GM18520 (cell line): ENCODE measurements around the gene SYNE3.

Experiments used
- ATAC-seq: cut with Tn5 transposase; IDR thresholded peaks from one replicate; pipeline ENCODE4 v1.9.1; 2021; ENCODE audit not compliant: unreplicated experiment

Gene SYNE3

DNA sequence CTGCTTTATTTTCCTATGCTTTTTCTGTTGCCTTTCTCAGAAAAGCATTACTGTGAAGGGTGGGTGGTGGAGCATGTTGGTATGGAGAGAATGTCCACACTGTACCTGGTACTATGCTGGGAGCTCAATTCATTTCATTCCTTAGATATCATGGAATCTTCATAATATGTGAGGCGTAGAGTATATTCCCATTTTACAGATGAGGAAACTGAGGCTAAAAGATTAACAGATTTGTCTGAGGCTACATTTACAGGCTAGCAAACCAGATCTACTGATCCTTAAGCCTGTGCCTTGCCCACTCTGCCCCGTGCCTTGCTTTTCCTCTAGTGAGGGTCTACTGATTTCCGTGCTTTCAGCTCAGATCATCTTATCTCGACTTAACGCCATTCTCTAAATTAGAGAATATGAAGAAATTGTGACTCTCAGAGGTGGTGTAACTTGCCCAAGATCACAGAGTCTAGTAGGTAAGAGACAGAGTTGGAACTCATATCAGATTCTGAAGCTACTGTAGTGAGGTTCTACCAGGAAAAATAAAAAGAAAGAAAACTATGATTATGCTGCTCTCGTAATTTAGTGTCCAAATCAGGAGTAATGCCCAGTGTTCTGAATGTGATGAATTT is 23.9 kb upstream of the SYNE3 start:
- no peak for ATAC-seq

DNA sequence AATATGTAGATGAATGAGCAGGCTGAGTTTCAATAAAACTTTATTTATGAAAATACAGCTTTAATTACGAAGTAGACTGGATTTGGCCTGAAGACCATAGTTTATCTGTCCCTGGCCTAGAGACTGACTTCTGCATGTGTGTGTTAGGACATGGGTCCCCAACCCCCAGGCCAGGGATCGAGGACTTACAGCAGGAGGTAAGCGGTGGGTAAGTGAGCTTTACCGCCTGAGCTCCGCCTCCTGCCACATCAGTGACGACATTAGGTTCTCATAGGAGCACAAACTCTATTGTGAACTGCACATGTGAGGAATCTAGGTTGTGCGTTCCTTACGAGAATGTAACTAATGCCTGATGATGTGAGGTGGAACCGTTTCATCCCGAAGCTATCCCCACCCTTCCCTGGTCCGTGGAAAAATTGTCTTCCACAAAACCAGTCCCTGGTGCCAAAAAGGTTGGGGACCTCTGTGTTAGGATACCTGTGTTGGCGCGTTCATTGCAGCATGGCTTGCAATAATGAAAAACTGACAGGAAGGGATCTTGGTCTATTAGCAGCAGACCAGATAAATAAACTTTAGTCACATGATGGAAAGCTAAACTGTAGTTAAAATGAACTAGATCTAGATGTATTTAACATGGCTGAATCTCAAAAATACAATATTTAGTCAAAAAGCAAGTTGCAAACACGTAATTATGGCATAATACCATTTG is 22.5 kb upstream of the SYNE3 start:
- no peak for ATAC-seq

DNA sequence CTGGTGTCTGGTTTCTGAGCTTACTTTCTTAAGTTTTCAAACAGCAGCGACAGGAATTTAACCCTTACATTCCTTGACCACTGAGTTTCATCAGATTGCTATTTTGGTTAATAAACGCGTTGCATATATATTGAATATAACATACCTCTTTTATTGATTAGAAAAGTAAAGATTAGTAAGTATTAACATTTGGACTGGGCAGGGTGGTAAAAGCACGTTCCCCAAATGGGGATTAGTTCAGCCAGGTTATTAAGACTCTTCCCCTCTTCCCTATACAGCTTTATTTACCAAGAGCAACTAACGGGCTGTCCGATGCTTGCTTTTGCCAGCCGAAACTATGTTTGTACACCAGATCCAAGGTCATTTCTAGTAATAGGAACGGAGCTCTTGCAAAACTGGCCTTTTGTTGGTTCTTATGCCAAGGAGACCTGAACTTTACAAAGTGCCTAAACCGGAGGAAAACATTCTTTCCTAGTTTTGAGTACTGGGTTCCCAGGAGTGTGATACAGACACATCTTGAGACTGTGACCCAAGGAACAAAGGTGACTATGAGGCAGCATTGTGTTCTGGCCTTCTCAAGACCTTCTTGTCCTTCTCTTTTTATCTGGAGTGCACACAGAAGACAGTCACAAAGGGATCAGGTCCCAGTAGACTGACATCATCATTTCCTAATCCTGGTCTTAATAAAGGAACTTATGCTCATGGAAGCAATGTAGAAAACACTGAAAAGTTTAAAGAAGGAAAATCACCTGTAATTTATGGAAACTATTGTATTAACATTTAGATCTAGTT is 21.0 kb upstream of the SYNE3 start:
- no peak for ATAC-seq

DNA sequence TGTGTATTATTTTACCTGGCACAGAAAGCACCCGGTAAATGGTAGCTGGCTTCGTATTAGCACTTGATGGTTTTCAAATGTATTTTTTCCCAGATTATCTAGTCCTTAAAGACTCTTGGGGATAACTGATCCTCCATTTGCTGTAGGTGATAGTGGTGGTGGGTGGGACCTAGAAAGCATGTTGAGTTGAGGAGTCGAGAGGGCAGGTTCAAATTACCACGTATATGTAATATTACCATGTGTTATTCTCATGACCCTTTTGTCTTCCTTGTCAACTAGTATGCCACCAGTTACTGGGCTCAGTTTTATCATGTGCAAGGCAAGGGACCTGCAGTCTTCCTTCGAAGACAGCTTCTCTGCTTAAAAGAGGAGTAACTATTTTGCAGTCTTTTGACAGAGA is 20.2 kb upstream of the SYNE3 start:
- ATAC-seq, result no peak

DNA sequence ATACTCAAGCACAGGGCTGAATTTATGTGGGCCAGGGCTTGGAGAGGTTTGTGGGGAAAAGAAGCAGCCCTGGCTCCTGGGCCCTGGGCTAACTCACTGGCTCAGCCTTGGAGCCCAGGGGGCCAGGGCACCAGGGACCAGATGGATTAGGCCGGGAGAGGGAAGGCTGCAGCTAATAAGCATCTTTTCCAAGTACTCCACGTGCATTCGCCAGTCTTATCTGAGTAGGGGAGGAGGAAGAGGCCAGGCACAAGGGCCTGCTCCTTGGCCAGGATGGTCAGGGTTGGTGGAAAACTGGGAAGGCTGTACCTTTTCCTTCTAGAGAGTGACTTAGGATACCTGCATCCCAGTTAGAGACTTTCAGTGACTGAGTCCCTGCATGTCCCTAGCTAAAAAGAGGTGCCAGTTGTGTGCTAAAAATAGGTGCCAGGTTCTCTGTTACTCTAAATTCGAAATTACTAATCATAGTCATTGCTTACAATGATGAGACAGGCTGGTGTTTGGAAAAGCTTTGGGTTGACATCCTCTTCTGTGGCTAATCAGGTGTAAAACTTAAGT is 19.7 kb upstream of the SYNE3 start:
- no peak for ATAC-seq

DNA sequence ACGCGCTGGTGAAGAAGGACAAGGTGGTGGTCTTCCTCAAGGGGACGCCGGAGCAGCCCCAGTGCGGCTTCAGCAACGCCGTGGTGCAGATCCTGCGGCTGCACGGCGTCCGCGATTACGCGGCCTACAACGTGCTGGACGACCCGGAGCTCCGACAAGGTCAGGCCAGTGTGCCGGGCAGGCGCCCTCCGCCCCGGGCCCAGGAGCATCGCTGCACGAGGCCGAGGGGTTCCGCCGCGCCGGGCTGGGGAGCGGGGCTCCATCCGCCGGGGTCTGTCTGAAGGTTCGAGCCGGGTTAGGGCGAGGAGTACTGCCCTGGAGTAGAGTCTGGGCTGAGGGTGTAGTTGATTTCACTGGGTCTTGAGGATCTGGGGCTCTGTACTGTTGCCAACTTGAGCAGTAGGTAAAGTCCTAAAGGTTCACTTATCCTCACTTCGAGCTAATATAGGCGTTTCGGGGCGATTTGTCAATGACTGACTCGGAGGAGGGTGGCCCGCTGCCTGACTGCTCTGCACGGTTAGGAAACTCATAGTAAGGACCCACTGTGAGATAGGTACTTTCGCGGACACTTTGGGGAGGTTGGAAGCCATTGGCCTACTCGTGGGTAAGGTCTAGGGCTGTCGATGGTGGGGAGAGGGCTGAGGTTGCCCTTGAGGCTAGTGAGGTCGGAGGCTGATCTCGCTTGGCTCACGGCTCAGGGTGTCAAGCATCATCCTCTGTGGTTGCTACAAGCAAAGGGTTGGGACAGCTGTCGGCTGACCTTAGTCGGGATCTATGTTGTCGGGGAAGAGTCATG is 19.0 kb upstream of the SYNE3 start:
- ATAC-seq, result no peak

DNA sequence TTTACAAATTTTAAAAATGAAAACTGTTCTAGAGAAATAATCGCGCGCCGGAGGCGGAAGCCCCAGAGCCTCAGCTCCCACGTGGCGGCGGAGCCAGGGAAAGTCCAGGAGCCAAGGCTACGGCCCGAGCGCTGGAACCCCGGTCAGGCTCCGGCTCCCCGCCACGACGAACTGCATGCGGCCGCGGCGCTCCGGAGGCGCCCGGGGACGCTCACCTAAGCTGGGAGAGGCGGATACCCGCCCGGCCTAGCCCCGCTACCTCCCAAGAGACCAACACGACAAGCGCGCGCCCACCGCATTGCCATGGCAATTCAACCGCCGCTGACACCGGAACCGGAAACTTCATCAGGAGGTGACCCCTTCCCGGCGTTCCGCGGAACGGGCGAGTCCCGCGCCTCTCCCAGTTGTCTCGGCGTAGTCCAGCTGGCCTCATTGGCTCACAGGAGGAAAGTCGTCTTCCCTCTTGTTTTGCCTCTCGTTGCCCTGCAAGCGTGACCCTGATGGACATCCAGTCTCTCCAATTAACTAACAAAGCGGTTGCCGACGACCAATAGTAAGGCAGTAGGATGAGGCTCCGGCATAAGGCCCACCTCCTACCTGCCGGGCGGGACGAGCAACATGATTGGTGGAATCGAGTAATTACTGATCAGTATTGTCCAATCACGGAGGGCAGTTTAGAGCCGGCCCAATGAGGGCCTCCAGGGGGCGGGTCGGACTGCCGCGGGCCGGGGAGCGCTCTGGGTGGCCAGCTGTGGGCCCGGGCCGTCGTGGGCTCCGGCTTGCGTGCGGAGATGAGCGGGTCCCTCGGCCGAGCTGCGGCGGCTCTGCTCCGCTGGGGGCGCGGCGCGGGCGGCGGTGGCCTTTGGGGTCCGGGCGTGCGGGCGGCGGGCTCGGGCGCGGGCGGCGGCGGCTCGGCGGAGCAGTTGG is 18.1 kb upstream of the SYNE3 start, which contains the start of gene GLRX5:
GLRX5 (plus strand) TSS at position 752 of the 927 bp plus-strand sequence; CDS start at position 792, 40 bp downstream.
- peak; percentile 93 for ATAC-seq

DNA sequence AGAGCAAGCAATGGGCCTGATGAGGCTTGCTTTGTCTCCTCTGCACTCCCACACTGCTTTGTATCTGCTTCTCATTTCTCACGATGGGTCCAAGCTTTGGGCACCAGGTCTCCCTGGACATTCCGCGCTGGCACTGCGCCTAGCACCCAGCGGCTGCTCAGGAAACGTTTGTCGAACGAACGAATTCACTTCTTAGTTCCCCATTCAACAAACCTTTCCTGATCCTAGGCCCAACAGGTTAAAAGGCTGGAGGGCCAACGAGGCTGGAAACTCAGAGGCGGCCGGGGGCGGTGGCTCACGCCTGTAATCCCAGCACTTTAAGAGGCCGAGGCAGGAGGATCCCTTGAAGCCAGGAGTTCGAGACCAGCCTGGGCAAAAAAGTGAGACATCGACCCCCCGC is 17.4 kb upstream of the SYNE3 start:
- no peak for ATAC-seq

DNA sequence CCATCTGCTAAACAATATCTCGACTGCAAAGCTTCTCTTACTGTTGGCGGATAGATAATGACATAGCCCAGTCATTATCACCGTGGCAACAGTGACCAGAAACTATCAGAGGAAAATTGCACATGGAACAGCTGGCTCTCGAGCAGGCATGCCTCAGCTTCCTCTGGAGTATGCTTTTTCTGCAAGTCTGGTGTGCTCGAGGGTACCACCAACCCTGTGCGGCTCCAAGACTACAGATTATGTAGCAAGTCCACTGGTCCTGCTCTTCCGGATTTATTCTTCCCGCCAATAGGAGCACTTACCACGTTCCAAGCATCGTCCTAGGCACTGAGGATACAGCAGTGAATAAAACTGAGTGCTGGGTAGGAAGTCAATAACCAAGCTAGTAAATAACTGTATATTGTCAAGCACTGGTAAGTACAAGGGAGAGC is 17.0 kb upstream of the SYNE3 start:
- no peak for ATAC-seq

DNA sequence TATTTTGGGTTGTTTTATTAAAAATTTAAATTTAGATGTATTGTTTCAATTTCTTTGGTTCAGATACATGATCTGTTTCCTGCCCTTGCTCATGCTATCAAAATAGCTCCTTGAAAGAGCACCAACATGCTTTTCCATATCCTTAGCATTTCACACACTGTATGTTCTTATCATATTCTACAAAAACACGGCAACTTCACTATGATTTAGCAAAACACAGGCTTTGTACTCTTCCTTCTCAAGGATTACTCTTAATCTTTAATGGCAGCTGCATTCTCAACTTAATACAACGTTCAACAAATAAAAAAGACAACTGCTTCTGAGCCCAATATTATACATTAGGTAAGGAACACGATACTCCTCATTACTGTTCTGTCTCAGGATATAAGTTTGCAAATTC is 15.5 kb upstream of the SYNE3 start:
- ATAC-seq, result no peak

DNA sequence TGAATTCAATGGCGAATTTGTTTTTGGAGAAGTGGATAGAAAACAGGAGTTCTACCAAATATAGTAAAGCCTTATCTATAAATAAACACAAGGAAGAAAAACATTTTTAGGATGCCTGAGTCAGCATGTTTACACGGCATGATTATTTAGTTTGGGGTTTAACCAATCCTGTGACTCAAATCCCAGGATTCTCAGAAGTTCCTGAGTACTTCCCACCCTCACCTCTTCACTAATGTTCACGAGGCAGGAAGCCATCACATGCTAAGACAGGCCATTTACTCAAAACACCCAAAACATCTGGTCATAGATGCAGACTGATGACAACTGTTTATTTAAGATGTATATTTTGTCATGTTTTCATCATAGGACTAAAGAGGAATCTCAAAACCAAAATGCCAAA is 15.0 kb upstream of the SYNE3 start:
- no peak for ATAC-seq

DNA sequence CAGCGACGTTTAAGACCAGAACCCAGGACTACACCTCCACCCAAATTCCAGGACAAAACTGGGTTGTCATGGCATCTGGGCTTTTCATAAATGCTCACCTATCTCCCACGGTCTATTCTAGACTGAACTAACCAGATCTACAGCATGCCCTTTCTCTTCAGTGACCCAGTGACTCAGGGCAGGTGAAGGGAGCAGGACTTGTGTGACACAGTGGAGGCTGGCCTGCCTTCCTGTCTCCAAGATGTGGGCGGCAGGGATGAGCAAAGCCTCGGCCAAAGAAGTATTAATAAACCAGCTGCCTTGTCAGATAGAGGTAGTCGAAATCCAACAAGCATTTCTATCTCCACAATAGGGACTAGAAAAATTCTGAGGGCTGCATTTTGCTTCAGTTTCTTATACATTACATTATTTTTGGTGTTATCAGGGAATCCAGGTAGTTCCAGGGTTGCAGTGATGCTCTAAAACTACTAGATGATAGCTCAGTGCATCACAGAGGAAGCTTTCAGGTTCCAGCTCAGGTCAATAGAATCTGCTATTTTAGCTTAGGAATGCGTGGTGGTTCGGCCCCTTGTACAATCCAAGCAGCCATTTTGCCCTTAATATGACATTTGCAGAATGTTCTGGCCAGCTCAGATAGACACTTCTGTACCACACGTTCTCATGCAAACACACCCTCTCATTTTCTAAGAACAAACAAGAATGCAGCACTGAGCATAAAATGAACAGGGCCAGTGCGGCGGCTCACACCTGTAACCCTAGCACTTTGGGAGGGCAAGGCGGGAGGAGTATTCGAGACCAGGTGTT is 14.2 kb upstream of the SYNE3 start:
- ATAC-seq, result no peak

DNA sequence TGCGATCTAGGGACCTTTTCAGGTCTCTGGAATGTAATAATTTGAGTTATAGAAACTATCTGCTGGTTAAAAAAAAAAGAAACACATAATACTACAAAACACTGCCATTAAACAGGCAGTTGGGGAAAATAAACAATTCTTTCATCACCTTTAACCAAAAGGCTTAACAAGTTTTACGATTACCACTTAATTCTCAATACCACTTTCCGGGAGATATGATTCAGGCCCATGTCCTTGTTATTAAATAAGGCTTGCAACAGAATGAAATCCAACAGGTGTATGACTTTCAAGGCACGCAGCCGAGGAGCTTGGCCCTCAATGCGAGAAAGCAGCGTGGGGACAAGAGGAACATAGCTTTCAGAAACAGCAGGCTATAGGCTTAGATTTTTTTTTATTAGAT is 12.8 kb upstream of the SYNE3 start:
- ATAC-seq, result no peak

DNA sequence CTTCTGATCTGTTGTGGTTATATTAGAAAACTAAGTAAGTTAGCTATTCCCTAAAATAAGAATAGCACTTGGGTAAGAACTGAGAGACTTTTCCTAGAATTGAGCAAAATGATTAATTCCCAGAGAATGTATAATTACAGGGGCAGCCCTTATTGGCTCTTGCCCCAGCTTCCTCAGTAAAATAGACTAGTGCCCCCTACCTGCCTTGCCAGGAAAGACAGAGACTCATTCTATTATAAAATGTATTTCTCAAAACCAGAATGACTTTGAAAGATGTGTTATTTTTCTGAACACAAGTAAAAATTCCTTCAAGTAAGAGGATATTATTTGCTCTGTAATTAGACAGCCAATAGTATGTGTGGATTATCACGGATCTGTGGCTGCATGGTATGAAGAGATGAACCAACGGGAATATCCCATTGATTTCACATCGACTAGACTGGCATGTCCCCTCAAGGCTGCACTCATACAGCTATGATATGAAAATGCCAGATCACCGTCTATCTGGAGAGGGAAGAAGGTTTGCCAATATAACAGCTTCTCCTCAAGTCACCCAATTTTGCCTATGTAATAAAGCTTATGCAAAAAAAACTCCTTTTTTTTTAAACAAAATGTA is 11.0 kb upstream of the SYNE3 start:
- ATAC-seq, result no peak

DNA sequence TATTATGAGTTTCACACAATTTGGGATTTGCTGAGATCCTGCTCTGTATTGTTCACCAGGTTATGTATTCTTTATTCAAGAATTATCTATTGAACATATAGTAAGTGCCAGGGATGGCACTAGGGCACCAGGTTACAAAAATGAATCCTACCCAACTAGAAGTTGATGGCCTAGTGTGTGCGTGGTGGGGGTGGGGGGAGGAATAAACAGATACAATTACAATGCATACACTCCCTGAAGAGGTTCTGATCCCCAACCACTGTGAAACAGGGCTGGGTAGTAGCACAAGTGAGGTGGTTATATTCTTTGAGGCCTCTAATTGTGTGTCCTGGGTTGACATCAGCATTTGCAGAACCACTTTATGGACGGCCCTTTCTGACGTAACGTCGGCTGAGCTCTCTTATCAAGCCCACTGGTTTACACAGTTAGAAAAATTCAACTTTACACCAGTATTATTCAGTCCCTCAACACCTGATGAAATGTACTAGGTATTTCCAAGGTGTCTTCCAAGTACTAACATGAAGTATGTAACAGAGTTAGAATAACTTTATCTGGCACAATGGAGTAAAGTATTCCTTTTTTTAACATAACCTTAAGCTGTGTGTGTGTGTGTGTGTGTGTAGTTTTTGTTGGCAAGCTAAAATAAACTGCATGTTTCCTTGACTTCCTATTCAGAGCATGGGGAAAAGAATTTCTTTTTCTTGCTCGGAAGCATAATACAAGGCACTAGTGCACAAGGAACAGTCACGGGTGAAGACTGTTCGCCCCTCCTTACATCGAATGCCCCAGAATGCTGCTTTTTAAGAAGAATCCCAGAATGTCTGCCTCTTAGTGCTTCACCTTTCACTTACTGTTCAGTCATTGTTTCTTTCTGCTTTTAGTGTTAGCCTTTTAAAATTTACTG is 10.3 kb upstream of the SYNE3 start:
- ATAC-seq, result no peak

DNA sequence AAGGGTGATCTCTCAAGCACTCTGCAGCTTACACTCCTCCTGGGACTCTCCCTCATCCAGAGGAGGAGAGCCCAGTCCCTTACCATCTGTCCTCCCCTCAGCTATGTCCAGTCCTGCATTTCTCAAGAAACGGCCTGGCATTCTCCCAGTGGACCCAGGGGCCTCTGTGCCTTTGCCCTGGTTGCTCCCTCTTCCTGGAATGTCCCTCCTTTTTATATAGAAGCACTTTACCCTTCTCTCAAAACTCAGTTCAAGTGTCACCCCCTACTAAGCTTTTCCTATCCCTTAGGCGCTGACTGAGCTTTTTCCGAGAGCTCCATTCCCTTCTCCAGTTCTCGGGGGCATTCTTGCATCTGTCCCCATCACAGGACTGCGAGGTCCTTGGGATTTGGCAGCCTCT is 9.5 kb upstream of the SYNE3 start:
- no peak for ATAC-seq

DNA sequence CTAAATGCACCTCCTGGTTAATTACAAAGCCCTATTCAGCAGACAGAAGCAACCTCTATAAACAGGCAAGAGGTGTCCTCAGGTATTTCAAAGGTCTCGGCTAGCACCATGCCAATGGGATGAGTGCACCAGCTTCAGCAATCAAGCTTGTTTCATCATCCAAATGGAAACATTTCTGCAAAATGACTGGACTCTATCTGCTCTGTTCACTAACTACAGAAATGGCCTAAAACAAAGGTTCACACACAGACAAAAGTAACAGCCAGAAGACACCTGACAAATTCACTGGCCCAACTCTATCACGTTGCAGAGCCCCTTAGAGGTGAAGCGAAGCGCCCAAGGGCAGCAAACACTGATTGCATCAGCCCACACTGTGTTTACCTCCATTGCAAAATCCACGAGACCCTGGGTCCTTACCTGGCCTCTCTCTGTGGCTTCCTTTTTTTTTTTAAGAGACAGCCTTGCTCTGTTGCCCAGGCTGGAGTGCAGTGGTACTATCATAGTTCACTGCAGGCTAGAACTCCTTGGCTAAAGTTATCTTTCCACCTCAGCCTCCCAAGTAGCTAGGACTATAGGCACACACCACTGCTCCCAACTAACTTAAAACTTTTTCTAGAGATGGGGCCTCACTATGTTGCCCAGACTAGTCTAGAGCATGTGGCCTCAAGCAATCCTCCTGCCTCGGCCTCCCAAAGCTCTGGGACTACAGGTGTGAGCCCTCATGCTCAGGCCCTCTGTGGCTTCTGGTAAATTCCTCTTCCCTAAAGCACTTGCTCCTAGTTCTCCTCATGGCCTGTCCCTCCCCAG is 8.5 kb upstream of the SYNE3 start:
- ATAC-seq, result no peak
